ENCODE measurements around the gene CYP2B6. TPM values are rescaled to one million over a fixed set of nuclear protein-coding genes. Genes with fewer than 3 reads are reported as not detected.

The CYP2B6 gene
- total and polyA plus RNA-seq, 2 experiments from 2014 or later, result 3.9 to 8.4 TPM

DNA sequence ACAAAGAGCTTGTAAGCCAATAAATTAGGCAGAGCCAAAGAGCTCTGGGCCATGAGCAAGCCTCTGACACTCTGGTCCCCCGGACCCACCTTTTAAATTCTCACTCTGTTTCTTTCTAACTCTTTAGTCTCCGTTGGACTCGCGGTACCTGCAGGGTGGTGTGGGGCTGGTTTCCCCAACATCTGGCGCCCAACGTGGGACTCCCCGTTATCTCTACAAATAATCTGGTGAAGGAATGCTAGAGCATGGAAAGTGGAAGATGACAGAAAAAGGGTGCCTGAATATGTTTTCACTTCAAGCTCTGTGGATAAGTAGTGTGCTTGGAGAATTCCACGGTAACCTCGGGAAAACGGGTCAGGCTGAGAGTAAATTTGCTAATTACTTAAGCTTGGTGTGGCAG lies 36.5 kb upstream of the CYP2B6 start:
- DNase-seq (ENCODE audit: low spot score) (peak; percentile 45), ATAC-seq (no peak)
- Histone ChIP-seq H3K4me3 (no peak overlapping the region; the same call in 1 of the 2 replicates), H3K79me2 (replicated peaks; ENCODE audit: insufficient read depth) (no peaks in the 10 kb centered on the region), H3K4me2 (no peak overlapping the region), H3K36me3 (ENCODE audit: insufficient read depth) (no peaks in the 10 kb centered on the region; the same call in 1 of the 2 replicates), H3K4me1 (ENCODE audit: insufficient read depth) (no peaks in the 10 kb centered on the region), H2AFZ (no peak overlapping the region), H3F3A (replicated peaks; ENCODE audit: low read depth) (no peaks in the 10 kb centered on the region), H3K9me2 (ENCODE audit: insufficient read depth) (no peaks in the 10 kb centered on the region), H3K27me3 (ENCODE audit: insufficient read depth) (no peaks in the 10 kb centered on the region), H3K27ac (ENCODE audit: low read depth) (no peak overlapping the region), H4K20me1 (replicated peaks; ENCODE audit: insufficient read depth) (no peaks in the 10 kb centered on the region)
- H3K4me3 Mint-ChIP-seq, result no peak overlapping the region
- peaks cover 54% of the 10 kb centered on the region for H3K9me3 Mint-ChIP-seq
- H3K36me3 Mint-ChIP-seq (ENCODE audit: low read depth), result peaks cover 16% of the 10 kb centered on the region
- no peaks in the 10 kb centered on the region for H3K4me1 Mint-ChIP-seq
- TF ChIP-seq STAT1 (IDR thresholded peaks at IDR 0.05; ENCODE audit: unreplicated experiment) (no peak), ZNF114 (CRISPR knock-in tag; IDR thresholded peaks at IDR 0.05) (no peak)
- H3K27me3 Mint-ChIP-seq (ENCODE audit: insufficient read depth, low read depth, poor library complexity), result no peaks in the 10 kb centered on the region
- H3K27ac Mint-ChIP-seq, result no peak overlapping the region

DNA sequence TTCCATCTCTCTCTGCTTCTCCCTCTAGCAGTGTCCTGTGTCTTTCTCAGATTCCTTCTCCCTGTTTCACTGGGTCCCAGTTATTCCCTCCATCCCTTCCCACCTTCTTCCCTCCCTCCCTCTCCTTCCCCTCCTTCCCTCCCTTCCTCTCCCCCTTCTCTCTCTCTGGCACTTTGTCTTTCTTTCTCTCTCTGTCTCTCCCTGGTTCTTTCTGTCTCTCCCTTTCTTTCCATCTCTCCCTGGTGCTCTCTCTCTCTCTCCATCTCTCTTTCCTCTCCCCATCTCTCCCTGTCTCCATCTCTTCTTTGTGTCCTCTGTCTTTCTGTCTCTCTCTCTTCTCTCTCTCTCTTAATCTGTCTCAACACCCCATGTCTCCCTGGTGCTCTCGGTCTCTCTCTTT lies 31.7 kb upstream of the CYP2B6 start:
- Mint-ChIP-seq H3K9me3 (peaks cover 21% of the 10 kb centered on the region), H3K36me3 (ENCODE audit: low read depth) (peaks cover 11% of the 10 kb centered on the region), H3K27me3 (ENCODE audit: insufficient read depth, low read depth, poor library complexity) (peaks cover 2% of the 10 kb centered on the region), H3K4me1 (no peaks in the 10 kb centered on the region), H3K4me3 (no peak overlapping the region), H3K27ac (no peak overlapping the region)
- Histone ChIP-seq H3K27ac (ENCODE audit: low read depth) (no peak overlapping the region), H3K27me3 (ENCODE audit: insufficient read depth) (no peaks in the 10 kb centered on the region), H3K79me2 (replicated peaks; ENCODE audit: insufficient read depth) (no peaks in the 10 kb centered on the region), H3K4me1 (ENCODE audit: insufficient read depth) (no peaks in the 10 kb centered on the region), H3K36me3 (ENCODE audit: insufficient read depth) (no peaks in the 10 kb centered on the region; the same call in 1 of the 2 replicates), H2AFZ (no peak overlapping the region; the same call in 1 of the 2 replicates), H4K20me1 (replicated peaks; ENCODE audit: insufficient read depth) (no peaks in the 10 kb centered on the region), H3K9me2 (ENCODE audit: insufficient read depth) (no peaks in the 10 kb centered on the region), H3K4me2 (no peak overlapping the region), H3K4me3 (no peak overlapping the region), H3F3A (replicated peaks; ENCODE audit: low read depth) (no peaks in the 10 kb centered on the region)
- TF ChIP-seq ZNF331 (CRISPR knock-in tag; IDR thresholded peaks at IDR 0.05; ENCODE audit: low read depth) (no peak), ZNF114 (CRISPR knock-in tag; IDR thresholded peaks at IDR 0.05) (no peak), POLR2AphosphoS5 (IDR thresholded peaks at IDR 0.05; ENCODE audit: low read depth) (no peak), EZH2 (IDR thresholded peaks at IDR 0.05; ENCODE audit: low read depth, unreplicated experiment) (no peak)
- TF ChIP-seq, protein P1, sequence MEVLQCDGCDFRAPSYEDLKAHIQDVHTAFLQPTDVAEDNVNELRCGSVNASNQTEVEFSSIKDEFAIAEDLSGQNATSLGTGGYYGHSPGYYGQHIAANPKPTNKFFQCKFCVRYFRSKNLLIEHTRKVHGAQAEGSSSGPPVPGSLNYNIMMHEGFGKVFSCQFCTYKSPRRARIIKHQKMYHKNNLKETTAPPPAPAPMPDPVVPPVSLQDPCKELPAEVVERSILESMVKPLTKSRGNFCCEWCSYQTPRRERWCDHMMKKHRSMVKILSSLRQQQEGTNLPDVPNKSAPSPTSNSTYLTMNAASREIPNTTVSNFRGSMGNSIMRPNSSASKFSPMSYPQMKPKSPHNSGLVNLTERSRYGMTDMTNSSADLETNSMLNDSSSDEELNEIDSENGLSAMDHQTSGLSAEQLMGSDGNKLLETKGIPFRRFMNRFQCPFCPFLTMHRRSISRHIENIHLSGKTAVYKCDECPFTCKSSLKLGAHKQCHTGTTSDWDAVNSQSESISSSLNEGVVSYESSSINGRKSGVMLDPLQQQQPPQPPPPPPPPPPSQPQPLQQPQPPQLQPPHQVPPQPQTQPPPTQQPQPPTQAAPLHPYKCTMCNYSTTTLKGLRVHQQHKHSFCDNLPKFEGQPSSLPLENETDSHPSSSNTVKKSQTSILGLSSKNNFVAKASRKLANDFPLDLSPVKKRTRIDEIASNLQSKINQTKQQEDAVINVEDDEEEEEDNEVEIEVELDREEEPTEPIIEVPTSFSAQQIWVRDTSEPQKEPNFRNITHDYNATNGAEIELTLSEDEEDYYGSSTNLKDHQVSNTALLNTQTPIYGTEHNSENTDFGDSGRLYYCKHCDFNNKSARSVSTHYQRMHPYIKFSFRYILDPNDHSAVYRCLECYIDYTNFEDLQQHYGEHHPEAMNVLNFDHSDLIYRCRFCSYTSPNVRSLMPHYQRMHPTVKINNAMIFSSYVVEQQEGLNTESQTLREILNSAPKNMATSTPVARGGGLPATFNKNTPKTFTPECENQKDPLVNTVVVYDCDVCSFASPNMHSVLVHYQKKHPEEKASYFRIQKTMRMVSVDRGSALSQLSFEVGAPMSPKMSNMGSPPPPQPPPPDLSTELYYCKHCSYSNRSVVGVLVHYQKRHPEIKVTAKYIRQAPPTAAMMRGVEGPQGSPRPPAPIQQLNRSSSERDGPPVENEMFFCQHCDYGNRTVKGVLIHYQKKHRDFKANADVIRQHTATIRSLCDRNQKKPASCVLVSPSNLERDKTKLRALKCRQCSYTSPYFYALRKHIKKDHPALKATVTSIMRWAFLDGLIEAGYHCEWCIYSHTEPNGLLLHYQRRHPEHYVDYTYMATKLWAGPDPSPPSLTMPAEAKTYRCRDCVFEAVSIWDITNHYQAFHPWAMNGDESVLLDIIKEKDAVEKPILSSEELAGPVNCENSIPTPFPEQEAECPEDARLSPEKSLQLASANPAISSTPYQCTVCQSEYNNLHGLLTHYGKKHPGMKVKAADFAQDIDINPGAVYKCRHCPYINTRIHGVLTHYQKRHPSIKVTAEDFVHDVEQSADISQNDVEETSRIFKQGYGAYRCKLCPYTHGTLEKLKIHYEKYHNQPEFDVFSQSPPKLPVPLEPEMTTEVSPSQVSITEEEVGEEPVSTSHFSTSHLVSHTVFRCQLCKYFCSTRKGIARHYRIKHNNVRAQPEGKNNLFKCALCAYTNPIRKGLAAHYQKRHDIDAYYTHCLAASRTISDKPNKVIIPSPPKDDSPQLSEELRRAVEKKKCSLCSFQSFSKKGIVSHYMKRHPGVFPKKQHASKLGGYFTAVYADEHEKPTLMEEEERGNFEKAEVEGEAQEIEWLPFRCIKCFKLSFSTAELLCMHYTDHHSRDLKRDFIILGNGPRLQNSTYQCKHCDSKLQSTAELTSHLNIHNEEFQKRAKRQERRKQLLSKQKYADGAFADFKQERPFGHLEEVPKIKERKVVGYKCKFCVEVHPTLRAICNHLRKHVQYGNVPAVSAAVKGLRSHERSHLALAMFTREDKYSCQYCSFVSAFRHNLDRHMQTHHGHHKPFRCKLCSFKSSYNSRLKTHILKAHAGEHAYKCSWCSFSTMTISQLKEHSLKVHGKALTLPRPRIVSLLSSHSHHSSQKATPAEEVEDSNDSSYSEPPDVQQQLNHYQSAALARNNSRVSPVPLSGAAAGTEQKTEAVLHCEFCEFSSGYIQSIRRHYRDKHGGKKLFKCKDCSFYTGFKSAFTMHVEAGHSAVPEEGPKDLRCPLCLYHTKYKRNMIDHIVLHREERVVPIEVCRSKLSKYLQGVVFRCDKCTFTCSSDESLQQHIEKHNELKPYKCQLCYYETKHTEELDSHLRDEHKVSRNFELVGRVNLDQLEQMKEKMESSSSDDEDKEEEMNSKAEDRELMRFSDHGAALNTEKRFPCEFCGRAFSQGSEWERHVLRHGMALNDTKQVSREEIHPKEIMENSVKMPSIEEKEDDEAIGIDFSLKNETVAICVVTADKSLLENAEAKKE (CRISPR knock-in tag; IDR thresholded peaks at IDR 0.05), result no peak
- no peak for ATAC-seq
- no peak for DNase-seq (ENCODE audit: low spot score)
